ENCODE measurements around the gene GRWD1.

DNA sequence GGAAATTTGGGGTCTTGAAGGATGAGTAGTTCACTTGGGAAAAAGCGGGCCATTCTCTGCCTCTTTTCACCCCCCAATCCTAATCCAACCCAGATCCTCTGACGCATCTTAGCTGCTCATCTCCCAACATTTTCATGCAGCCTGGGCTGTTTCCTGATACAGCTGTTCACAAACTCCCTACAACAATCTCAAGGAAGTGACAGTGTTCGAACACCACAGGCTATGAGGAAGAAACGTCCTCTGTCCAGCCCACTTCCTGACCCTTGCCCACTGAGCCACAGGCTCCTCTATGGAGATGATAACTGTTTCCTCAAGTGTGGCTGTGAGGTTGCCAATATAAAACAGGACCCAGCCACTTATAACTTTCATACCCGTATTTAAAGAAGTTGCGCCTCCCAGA lies 49.6 kb downstream of the GRWD1 start:
- TF ChIP-seq, protein P1, sequence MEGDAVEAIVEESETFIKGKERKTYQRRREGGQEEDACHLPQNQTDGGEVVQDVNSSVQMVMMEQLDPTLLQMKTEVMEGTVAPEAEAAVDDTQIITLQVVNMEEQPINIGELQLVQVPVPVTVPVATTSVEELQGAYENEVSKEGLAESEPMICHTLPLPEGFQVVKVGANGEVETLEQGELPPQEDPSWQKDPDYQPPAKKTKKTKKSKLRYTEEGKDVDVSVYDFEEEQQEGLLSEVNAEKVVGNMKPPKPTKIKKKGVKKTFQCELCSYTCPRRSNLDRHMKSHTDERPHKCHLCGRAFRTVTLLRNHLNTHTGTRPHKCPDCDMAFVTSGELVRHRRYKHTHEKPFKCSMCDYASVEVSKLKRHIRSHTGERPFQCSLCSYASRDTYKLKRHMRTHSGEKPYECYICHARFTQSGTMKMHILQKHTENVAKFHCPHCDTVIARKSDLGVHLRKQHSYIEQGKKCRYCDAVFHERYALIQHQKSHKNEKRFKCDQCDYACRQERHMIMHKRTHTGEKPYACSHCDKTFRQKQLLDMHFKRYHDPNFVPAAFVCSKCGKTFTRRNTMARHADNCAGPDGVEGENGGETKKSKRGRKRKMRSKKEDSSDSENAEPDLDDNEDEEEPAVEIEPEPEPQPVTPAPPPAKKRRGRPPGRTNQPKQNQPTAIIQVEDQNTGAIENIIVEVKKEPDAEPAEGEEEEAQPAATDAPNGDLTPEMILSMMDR (IDR thresholded peaks at IDR 0.05 in 4 of 5, conservative IDR thresholded peaks at IDR 0.05 in 1 of 5): no peak
- no peak for TF ChIP-seq POLR2A (IDR thresholded peaks at IDR 0.05)

All from gastrocnemius medialis (tissue), 4 donors.